ENCODE results near the gene IQSEC2. TPM values are rescaled to one million over a fixed set of nuclear protein-coding genes. Genes with fewer than 3 reads are reported as not detected.

IQSEC2 gene
- total and polyA plus RNA-seq, 9 of the 15 experiments (the other 6 are each of a cell fraction or from before 2014, with no cell fraction given) = 2.7 to 41.8 (median 20.1) TPM

GRCh38 chrX:53330331-53330730, 48.9 kb upstream of the IQSEC2 start:
- no peak for ATAC-seq
- Histone ChIP-seq H3K4me1 (replicated peaks in 1 of 2; ENCODE audit: control insufficient read depth in 2 of 2, insufficient read depth in 2 of 2, low read length in 2 of 2) (no peaks in the 10 kb centered on the region; a peak in 1 of 5 replicates), H2AFZ (ENCODE audit: low read depth, low read length) (no peak overlapping the region), H3K4me2 (ENCODE audit: insufficient read depth, low read length) (no peak overlapping the region), H3K9me1 (ENCODE audit: control insufficient read depth, insufficient read depth, low read length) (no peaks in the 10 kb centered on the region), H3K36me3 (ENCODE audit: control insufficient read depth, insufficient read depth, low read length) (no peaks in the 10 kb centered on the region), H3K9me3 (replicated peaks; ENCODE audit: control insufficient read depth, insufficient read depth, low read depth, low read length) (no peaks in the 10 kb centered on the region), H3K27ac (ENCODE audit: extremely low read depth, low read depth, low read length) (no peak overlapping the region), H3K4me3 (no peak overlapping the region), H3K27me3 (ENCODE audit: control insufficient read depth in 2 of 2, insufficient read depth in 2 of 2, low read length in 2 of 2) (peaks cover 8 to 56% of the 10 kb centered on the region in 2 experiments; a peak in 3 of 5 replicates), H3K79me2 (ENCODE audit: control insufficient read depth, insufficient read depth, low read length) (no peaks in the 10 kb centered on the region), H3K9ac (ENCODE audit: insufficient read depth in 1 of 2, low read depth in 2 of 2, low read length in 2 of 2) (no peak overlapping the region), H4K20me1 (replicated peaks; ENCODE audit: control insufficient read depth, insufficient read depth, low read length) (no peaks in the 10 kb centered on the region)
- intact Hi-C loops (cut with micrococcal nuclease) = loop anchor here (5.0 kb wide), 1 partner anchor 42 kb away; no protein-coding TSS in a partner anchor
- TF ChIP-seq SIN3A (IDR thresholded peaks at IDR 0.05; ENCODE audit: borderline replicate concordance in 2 of 2, control insufficient read depth in 1 of 2, low read depth in 2 of 2, low read length in 2 of 2) = no peak
- TF ChIP-seq TAF9B (IDR thresholded peaks at IDR 0.05; ENCODE audit: partially characterized antibody) = no peak
- TF ChIP-seq ZNF668 (CRISPR knock-in tag; IDR thresholded peaks at IDR 0.05) = no peak
- TF ChIP-seq PCBP2 (IDR thresholded peaks at IDR 0.05; ENCODE audit: low read depth, low read length, poor library complexity, severe bottlenecking) = no peak
- TF ChIP-seq ZBTB8A (IDR thresholded peaks at IDR 0.05; ENCODE audit: partially characterized antibody) = no peak
- no peak for TF ChIP-seq YY1 (IDR thresholded peaks at IDR 0.05; ENCODE audit: borderline replicate concordance in 1 of 3, control insufficient read depth in 1 of 3, extremely low read depth in 1 of 3, insufficient read depth in 3 of 3, insufficient read length in 1 of 3, insufficient replicate concordance in 2 of 3, low read depth in 1 of 3, low read length in 2 of 3)
- no peak for TF ChIP-seq RCOR1 (IDR thresholded peaks at IDR 0.05; ENCODE audit: borderline replicate concordance in 1 of 2, low read depth in 2 of 2, low read length in 2 of 2)
- TF ChIP-seq SMC3 (conservative IDR thresholded peaks at IDR 0.05; ENCODE audit: insufficient read depth, low read depth, low read length) = no peak
- TF ChIP-seq NUFIP1 (IDR thresholded peaks at IDR 0.05; ENCODE audit: partially characterized antibody) = no peak
- no peak for TF ChIP-seq ZKSCAN1 (IDR thresholded peaks at IDR 0.05; ENCODE audit: low read depth, low read length)
- no peak for TF ChIP-seq FOS (IDR thresholded peaks at IDR 0.05; ENCODE audit: extremely low read depth, insufficient read length)
- no peak for TF ChIP-seq HSF4 (CRISPR knock-in tag; IDR thresholded peaks at IDR 0.05; ENCODE audit: borderline replicate concordance)
- no peak for TF ChIP-seq ZNF184 (CRISPR knock-in tag; IDR thresholded peaks at IDR 0.05)
- POLR2A ChIA-PET = interaction anchor here (0.6 kb wide), 1 partner anchor 136 kb away, joined by 3 read pairs; no protein-coding TSS in a partner anchor
- CTCF ChIA-PET (ENCODE audit: low intra/inter-chr PET ratio) = no interaction called here
- no peak for DNase-seq (ENCODE audit: extremely low read depth in 1 of 4, low spot score in 3 of 4)
- BruUV-seq (replicated peaks) = no TSS peak
- in situ Hi-C loops (cut with MboI) = no loop called here
- FAIRE-seq = no peak
- 17% methylated on average over 10 of the region's 10 CpGs for WGBS (ENCODE audit: insufficient coverage, low coverage, missing lambda C conversion rate)

All from K562 (cell line).